NCI-H524 treated with DMSO at 0.1 percent for 48 hours (cell line): ENCODE data around the gene MAPK8IP3.
"Not testable (repeated sequence)": the region's sequence is repeated elsewhere in the genome, so short reads cannot be mapped to it uniquely, and the experiment has no call there.

ENCODE experiments used
- DNase-seq: peaks from one replicate; lab custom pipeline; 2025; lab: John Stamatoyannopoulos, UW

MAPK8IP3 gene

GRCh38 chr16:1678500-1679098 lies 27.4 kb upstream of the MAPK8IP3 start:
- no peak for DNase-seq

- DNase-seq, result no peak
Observed at GRCh38 chr16:1680361-1680760, 25.6 kb upstream of the MAPK8IP3 start.

DNA sequence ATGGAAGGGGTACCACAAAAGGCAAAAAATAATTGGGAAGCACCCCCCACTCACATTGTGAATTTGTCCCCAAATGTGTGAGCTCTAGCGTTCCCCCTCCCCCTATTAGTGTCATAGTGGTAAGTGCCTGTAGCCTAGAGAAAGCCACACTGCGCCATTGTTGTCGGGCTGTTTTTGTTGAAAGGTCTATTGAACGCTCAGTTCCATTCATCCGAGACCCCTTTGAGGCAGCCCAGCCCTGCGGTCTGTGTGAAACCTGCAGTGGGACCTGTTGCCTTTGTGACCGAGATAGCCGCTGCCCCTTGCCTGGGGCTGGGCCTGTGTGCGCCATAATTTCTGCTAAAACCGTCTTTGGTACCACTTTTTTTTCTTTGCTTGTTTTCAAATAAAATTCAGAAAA lies 25.0 kb upstream of the MAPK8IP3 start:
- DNase-seq, result no peak

DNA sequence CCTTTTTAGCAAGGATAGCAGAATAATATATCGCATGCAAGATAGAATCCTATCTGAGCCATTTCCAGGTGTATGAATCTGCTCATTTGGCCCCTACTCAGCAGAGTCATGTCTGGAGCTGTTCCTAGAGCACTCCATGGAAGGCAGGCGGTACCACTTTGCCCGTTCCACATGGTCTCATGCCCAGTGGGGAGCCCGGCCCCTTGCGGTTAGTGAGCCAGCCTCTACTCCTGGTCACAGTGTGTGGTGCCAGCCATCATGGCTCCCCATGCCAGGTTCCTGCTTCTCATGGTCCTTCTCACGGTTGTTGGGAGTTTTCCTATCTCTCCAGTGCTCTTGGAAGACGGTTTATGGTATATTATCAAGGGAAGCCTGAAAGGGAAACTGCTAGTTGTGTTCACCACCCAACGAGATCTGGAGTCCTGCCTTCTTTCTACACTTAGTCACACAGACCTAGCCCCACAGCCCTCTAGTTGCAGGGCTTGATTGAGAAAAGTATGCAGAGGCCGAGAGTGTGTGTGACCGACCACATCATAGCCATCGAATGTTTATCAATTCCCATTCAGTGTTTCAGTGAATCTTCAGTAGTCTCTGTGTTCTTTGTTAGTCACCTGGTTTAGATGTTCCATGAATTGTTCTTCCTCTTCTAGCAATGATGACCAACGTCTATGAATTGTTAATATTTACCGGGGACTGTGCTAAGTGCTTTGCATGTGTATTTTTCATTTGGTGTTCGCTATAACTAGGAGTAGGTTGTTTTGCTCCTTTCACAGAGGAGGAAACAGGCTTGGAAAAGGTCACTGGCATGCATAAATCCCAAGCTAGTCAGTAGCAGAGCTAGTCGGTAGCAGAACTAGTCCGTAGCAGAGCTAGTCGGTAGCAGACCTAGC lies 18.3 kb upstream of the MAPK8IP3 start:
- DNase-seq, result no peak

GRCh38 chr16:1688807-1689560 lies 17.0 kb upstream of the MAPK8IP3 start:
- DNase-seq, result no peak

DNA sequence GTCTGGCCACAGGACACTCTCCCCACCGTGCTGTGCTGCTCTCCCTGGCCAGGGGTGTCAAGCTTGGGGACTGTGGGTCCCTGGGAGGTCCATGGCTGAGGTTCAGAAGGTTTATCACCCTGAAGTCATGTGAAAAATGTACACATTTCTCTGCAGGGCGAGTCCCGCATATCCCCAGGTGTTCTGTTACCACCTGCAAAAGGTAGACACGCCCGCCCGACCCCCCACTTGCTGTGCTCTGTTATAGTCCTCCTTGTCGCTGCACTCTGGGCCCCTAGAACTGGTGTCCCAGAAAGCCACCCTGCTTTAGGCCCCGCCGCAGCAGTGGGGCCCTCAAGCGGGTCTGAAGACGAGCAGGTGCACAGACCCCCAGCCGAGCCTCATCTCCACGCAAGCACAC lies 16.1 kb upstream of the MAPK8IP3 start:
- no peak for DNase-seq

- DNase-seq, result no peak
Observed at GRCh38 chr16:1690810-1691209, 15.2 kb upstream of the MAPK8IP3 start.

DNA sequence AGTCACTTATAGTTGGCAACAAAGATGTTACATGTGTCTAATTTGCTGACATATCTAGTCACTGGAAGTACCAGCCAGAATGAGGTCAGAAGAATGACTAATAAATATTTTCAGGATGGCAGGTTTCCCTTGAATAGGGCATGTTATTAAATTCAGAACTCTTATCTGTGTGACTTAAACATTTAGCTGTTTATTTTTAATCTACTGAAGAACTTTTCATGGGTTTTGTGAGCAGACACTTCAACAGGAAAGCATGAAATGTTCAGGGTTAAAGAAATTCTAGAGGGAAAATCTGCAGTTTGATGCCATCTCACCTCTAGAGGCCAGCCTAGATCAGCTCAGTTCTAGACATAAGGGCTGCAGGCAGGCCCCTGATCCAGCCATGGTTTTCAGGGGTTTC lies 14.7 kb upstream of the MAPK8IP3 start:
- no peak for DNase-seq

DNA sequence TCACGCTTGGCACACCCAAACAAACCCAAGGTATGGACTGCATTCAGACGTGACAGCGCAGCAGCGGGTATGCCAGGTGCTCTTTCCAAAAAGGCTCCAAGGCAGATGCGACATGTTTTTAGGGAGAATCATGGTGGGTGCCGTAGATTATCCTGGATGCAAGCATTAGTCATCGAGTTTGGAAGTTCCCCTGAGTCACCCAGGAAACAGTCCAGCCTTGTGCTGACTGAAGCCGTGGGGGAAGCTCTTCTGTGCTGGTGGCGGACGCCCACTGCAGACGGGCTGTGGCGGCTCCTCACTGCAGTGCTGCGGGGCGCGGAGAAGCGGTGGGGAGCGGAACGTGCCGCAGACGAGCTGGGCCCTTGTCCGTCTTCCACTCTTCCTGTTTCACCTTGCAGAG lies 14.0 kb upstream of the MAPK8IP3 start:
- DNase-seq, result no peak

- DNase-seq, result no peak
Observed at GRCh38 chr16:1696863-1697262, 9.1 kb upstream of the MAPK8IP3 start.

DNA sequence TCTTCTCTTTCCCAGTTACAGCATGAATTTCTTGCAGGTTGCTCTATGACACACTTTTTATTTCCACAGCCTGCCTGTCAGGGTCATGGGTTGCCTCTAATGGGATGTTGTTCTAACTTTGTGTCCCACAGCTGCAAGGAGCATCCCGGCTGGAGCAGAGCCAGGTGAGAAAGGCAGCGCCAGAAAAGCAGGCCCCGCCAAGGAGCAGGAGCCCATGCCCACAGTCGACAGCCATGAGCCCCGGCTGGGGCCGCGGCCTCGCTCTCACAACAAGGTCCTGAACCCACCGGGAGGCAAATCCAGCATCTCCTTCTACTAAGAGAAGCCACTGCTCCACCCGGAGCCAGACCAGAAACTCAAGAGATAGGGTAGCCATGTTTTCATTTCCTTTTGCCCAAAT lies 7.3 kb upstream of the MAPK8IP3 start:
- no peak for DNase-seq

GRCh38 chr16:1700246-1700645 lies 5.7 kb upstream of the MAPK8IP3 start:
- DNase-seq, result no peak

GRCh38 chr16:1701216-1701878 lies 4.6 kb upstream of the MAPK8IP3 start:
- DNase-seq, result no peak

- DNase-seq, result not testable (repeated sequence)
Observed at GRCh38 chr16:1705324-1705687, 689 bp upstream of the MAPK8IP3 start.

GRCh38 chr16:1706386-1707192 lies 594 bp downstream of the MAPK8IP3 start:
- DNase-seq, result no peak

- DNase-seq, result no peak
Observed at GRCh38 chr16:1707193-1707790, 1.3 kb downstream of the MAPK8IP3 start.

DNA sequence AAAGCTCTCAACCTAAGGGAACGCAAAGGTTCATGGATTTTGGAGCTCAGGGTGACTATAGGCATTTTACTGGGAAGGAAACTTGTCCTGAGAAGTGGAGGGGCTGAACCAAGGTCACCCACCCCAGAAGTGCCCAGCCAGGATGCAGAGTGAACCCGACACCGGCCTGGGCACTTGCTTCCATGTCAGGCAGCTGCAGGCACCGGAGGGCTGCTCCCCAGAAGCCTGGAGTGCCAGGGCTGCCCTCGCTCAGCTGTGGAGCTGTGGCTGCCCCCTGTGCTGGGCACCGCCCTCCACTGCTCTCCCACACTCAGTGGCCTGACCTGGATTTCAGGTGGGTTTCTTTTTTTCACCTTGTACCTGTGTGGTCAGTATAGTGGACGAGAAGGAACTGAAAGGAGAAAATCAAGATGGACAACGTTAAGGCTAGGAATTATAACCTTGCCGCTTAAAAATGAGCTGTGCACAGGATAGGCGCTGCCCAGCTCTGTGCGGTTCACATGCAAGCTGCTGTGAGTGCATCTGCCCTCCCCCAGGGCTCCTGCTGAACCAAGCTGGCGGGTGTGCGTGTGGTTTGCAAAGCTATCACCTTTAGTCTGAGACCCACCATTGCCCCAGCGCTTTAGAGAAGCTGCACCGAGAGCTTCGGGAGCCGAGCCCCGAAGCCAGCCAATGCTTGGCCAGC lies 2.2 kb downstream of the MAPK8IP3 start:
- no peak for DNase-seq

DNA sequence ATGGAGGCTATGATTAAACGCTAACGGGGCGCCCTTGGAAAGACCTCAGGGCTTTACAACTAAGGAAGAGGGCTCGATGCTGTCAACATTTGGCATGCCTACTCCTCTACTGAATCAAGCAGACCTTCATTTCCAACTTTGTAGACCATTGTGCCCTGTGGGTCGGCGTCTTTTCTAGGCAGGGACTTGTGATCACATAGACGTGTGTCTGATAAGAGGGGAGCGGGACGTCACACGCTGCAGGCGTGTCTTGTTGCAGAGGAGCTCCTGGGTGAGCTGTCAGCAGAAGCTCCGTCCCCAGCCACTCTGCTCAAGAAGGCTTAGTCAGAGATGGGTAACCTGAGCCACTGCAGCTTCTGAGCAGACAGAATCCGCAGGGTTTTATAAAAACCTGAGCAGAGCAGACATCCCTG lies 2.8 kb downstream of the MAPK8IP3 start:
- DNase-seq, result peak; percentile 55

DNA sequence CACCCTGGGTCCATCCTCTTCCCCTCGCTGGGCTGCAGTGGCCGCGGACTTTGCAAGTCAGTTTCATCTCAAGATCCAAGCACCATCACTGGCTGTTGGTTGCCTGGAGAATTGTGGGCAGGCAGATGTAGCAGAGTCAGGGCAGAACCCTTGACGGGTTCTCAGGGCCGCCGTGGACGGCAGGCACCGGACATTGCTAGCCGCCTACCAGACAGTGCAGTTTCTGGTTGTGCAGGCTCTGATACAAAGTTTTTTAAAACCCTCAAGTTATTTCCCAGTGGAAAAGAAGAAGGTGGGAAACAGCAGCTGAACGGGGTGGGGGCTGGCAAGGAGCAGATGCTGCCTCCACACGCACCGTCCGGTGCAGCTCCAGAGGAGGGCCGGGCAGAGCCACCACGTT lies 3.4 kb downstream of the MAPK8IP3 start:
- no peak for DNase-seq

- no peak for DNase-seq
Observed at GRCh38 chr16:1710811-1711507, 5.0 kb downstream of the MAPK8IP3 start.
